ENCODE results near the gene XRCC1. TPM values are rescaled to one million over a fixed set of nuclear protein-coding genes. Genes with fewer than 3 reads are reported as not detected.

XRCC1 gene
- total and polyA plus RNA-seq, 2 of the 8 experiments (the other 6 are each of a cell fraction or from before 2014, with no cell fraction given), result 42.5 to 44.4 TPM

- no peak for TF ChIP-seq BCL11A (IDR thresholded peaks at IDR 0.05; ENCODE audit: low read depth in 2 of 2, low read length in 2 of 2)
Observed at GRCh38 chr19:43592800-43593350, 17.5 kb upstream of the XRCC1 start (continued).
